Natural killer cell treated with Interleukin-12 subunit alpha and Interleukin-12 subunit beta and Interleukin-15 and Interleukin-18, amount 100 ng/mL, for 72 hours (primary cell): Measurements from ENCODE around the gene CENPA. TPM values are rescaled to one million over a fixed set of nuclear protein-coding genes. Genes with fewer than 3 reads are reported as not detected.
"Not testable (repeated sequence)": the region's sequence is repeated elsewhere in the genome, so short reads cannot be mapped to it uniquely, and the experiment has no call there.

Source experiments
- ATAC-seq, 2 donors: fragments of 150-1000 bp; cut with Tn5 transposase in 1 of 2; sonication (Bioruptor Pico), chemical (Tn5 transposase) in 1 of 2; 2 replicates each; pipeline ENCODE4 v1.10.0; 2021
- DNase-seq: peaks from one replicate; pipeline ENCODE4 v3.0.0; 2022; ENCODE audit warnings: low spot score
- H3K27ac Mint-ChIP-seq, 2 donors: 1 replicate in 1 of 2; 2 replicates in 1 of 2; pipeline ENCODE4 v1.8.0; 2022; ENCODE audit warnings: mixed read lengths in 2 of 2, mild to moderate bottlenecking in 1 of 2, moderate library complexity in 1 of 2
- H3K27me3 Mint-ChIP-seq, 2 donors: 1 replicate in 1 of 2; 2 replicates in 1 of 2; pipeline ENCODE4 v1.8.0; 2022; ENCODE audit warnings: mixed read lengths in 2 of 2
- H3K36me3 Mint-ChIP-seq: one replicate; pipeline ENCODE4 v1.8.0; 2022; ENCODE audit warnings: mixed read lengths
- H3K4me1 Mint-ChIP-seq, 2 donors: 1 replicate in 1 of 2; 2 replicates in 1 of 2; pipeline ENCODE4 v1.8.0; 2022; ENCODE audit warnings: low read depth in 2 of 2, mixed read lengths in 2 of 2, mild to moderate bottlenecking in 1 of 2
- H3K4me3 Mint-ChIP-seq: one replicate; pipeline ENCODE4 v1.8.0; 2022; ENCODE audit warnings: mixed read lengths
- H3K9me3 Mint-ChIP-seq: 2 replicates; pipeline ENCODE4 v1.8.0; 2022; ENCODE audit warnings: mixed read lengths
- total RNA-seq, 2 donors: library from RNA; stranded (reverse); gene quantifications; one replicate each; pipeline ENCODE4 v1.2.3, GENCODE V29; 2022

Gene CENPA
- total RNA-seq, 2 donors from 2014 or later: 18.5 to 32.1 TPM

GRCh38 chr2:26752656-26753055, 33.2 kb upstream of the CENPA start:
- Mint-ChIP-seq H3K4me3 (no peak overlapping the region), H3K36me3 (no peaks in the 10 kb centered on the region), H3K9me3 (no peaks in the 10 kb centered on the region), H3K27ac (no peak overlapping the region), H3K4me1 (peaks cover 0 to 2% of the 10 kb centered on the region in 2 donors), H3K27me3 (no peaks in the 10 kb centered on the region)
- no peak for DNase-seq
- no peak for ATAC-seq

GRCh38 chr2:26754539-26754938, 31.3 kb upstream of the CENPA start:
- Mint-ChIP-seq H3K27ac (no peak overlapping the region), H3K4me3 (no peak overlapping the region)

GRCh38 chr2:26754972-26755670, 30.7 kb upstream of the CENPA start:
- no peak overlapping the region for H3K4me3 Mint-ChIP-seq
- no peaks in the 10 kb centered on the region for H3K9me3 Mint-ChIP-seq
- no peak for ATAC-seq
- no peak for DNase-seq
- no peaks in the 10 kb centered on the region for H3K27me3 Mint-ChIP-seq
- peaks cover 9 to 10% of the 10 kb centered on the region in 2 donors for H3K4me1 Mint-ChIP-seq
- H3K27ac Mint-ChIP-seq: no peak overlapping the region
- H3K36me3 Mint-ChIP-seq: no peaks in the 10 kb centered on the region

More at GRCh38 chr2:26754539-26754938, 31.3 kb upstream of the CENPA start:
- Mint-ChIP-seq H3K4me1 (peaks cover 9 to 10% of the 10 kb centered on the region in 2 donors), H3K27me3 (no peaks in the 10 kb centered on the region), H3K36me3 (no peaks in the 10 kb centered on the region), H3K9me3 (no peaks in the 10 kb centered on the region)
- no peak for ATAC-seq
- no peak for DNase-seq

- ATAC-seq (no peak), DNase-seq (no peak)
- no peaks in the 10 kb centered on the region for H3K27me3 Mint-ChIP-seq
- no peaks in the 10 kb centered on the region for H3K36me3 Mint-ChIP-seq
- no peak overlapping the region for H3K4me3 Mint-ChIP-seq
- H3K27ac Mint-ChIP-seq: no peak overlapping the region
- no peaks in the 10 kb centered on the region for H3K9me3 Mint-ChIP-seq
- H3K4me1 Mint-ChIP-seq: peaks cover 9 to 10% of the 10 kb centered on the region in 2 donors
Measured at GRCh38 chr2:26756337-26756736, 29.5 kb upstream of the CENPA start.

- Mint-ChIP-seq H3K4me1 (peaks cover 9 to 10% of the 10 kb centered on the region in 2 donors), H3K27ac (peak overlapping the region; percentile 62 to 73), H3K4me3 (peak overlapping the region; percentile 13), H3K9me3 (no peaks in the 10 kb centered on the region), H3K27me3 (no peaks in the 10 kb centered on the region), H3K36me3 (no peaks in the 10 kb centered on the region)
- ATAC-seq: peak; percentile 65 to 71
- peak; percentile 64 for DNase-seq
Measured at GRCh38 chr2:26757873-26758789, 27.7 kb upstream of the CENPA start.

GRCh38 chr2:26758790-26759321, 27.0 kb upstream of the CENPA start:
- Mint-ChIP-seq H3K4me3 (no peak overlapping the region), H3K36me3 (no peaks in the 10 kb centered on the region), H3K27ac (peak overlapping the region; percentile 62 to 73)

GRCh38 chr2:26759845-26760244, 26.0 kb upstream of the CENPA start:
- H3K36me3 Mint-ChIP-seq: no peaks in the 10 kb centered on the region
- no peaks in the 10 kb centered on the region for H3K9me3 Mint-ChIP-seq

More at GRCh38 chr2:26758790-26759321, 27.0 kb upstream of the CENPA start:
- Mint-ChIP-seq H3K4me1 (peaks cover 13 to 14% of the 10 kb centered on the region in 2 donors), H3K9me3 (no peaks in the 10 kb centered on the region), H3K27me3 (no peaks in the 10 kb centered on the region)
- DNase-seq: no peak
- ATAC-seq: no peak

GRCh38 chr2:26760991-26761390, 24.9 kb upstream of the CENPA start:
- not testable (repeated sequence) for DNase-seq, H3K4me3 Mint-ChIP-seq, H3K27me3 Mint-ChIP-seq, H3K27ac Mint-ChIP-seq, ATAC-seq, H3K9me3 Mint-ChIP-seq, H3K36me3 Mint-ChIP-seq
- peaks cover 27 to 29% of the 10 kb centered on the region in 2 donors for H3K4me1 Mint-ChIP-seq

More at GRCh38 chr2:26759845-26760244, 26.0 kb upstream of the CENPA start:
- H3K27me3 Mint-ChIP-seq: no peaks in the 10 kb centered on the region
- DNase-seq (no peak), ATAC-seq (no peak)
- H3K4me3 Mint-ChIP-seq: no peak overlapping the region
- peak overlapping the region in 1 of 2 donors; percentile 54 for H3K27ac Mint-ChIP-seq
- H3K4me1 Mint-ChIP-seq: peaks cover 18 to 19% of the 10 kb centered on the region in 2 donors

GRCh38 chr2:26763019-26763418, 22.8 kb upstream of the CENPA start:
- no peaks in the 10 kb centered on the region for H3K36me3 Mint-ChIP-seq
- H3K4me1 Mint-ChIP-seq: peaks cover 23 to 29% of the 10 kb centered on the region in 2 donors
- H3K27me3 Mint-ChIP-seq: no peaks in the 10 kb centered on the region
- no peak for ATAC-seq
- DNase-seq: no peak
- no peaks in the 10 kb centered on the region for H3K9me3 Mint-ChIP-seq
- H3K27ac Mint-ChIP-seq: peak overlapping the region in 1 of 2 donors; percentile 99
- H3K4me3 Mint-ChIP-seq: peak overlapping the region; percentile 94

- ATAC-seq (peak; percentile 96), DNase-seq (peak; percentile 90)
- H3K27me3 Mint-ChIP-seq: no peaks in the 10 kb centered on the region
- H3K4me3 Mint-ChIP-seq: peak within 1 kb of the TSS; percentile 94
- H3K4me1 Mint-ChIP-seq: peaks cover 27 to 28% of the 10 kb centered on the region in 2 donors
- no peaks in the 10 kb centered on the region for H3K36me3 Mint-ChIP-seq
- no peaks in the 10 kb centered on the region for H3K9me3 Mint-ChIP-seq
- H3K27ac Mint-ChIP-seq: peak within 1 kb of the TSS; percentile 81 to 99
Measured at GRCh38 chr2:26764078-26764887, 21.6 kb upstream of the CENPA start, which contains the start of gene SLC35F6. SLC35F6 (plus strand) TSS chr2:26764284; CDS start chr2:26764350, 66 bp downstream.

- Mint-ChIP-seq H3K9me3 (no peaks in the 10 kb centered on the region), H3K27ac (peak overlapping the region; percentile 81 to 99), H3K4me1 (peaks cover 30 to 32% of the 10 kb centered on the region in 2 donors), H3K4me3 (peak overlapping the region; percentile 94), H3K27me3 (no peaks in the 10 kb centered on the region), H3K36me3 (no peaks in the 10 kb centered on the region)
- DNase-seq (no peak), ATAC-seq (no peak)
Measured at GRCh38 chr2:26764906-26765305, 20.9 kb upstream of the CENPA start.

- no peaks in the 10 kb centered on the region for H3K27me3 Mint-ChIP-seq
- H3K4me3 Mint-ChIP-seq: peak overlapping the region; percentile 94
- ATAC-seq (no peak), DNase-seq (no peak)
- peaks cover 30 to 32% of the 10 kb centered on the region in 2 donors for H3K4me1 Mint-ChIP-seq
- peak overlapping the region; percentile 81 to 99 for H3K27ac Mint-ChIP-seq
- no peaks in the 10 kb centered on the region for H3K36me3 Mint-ChIP-seq
- H3K9me3 Mint-ChIP-seq: no peaks in the 10 kb centered on the region
Measured at GRCh38 chr2:26765475-26766200, 20.2 kb upstream of the CENPA start.
